ENCODE data around the gene WNT11.

DNA sequence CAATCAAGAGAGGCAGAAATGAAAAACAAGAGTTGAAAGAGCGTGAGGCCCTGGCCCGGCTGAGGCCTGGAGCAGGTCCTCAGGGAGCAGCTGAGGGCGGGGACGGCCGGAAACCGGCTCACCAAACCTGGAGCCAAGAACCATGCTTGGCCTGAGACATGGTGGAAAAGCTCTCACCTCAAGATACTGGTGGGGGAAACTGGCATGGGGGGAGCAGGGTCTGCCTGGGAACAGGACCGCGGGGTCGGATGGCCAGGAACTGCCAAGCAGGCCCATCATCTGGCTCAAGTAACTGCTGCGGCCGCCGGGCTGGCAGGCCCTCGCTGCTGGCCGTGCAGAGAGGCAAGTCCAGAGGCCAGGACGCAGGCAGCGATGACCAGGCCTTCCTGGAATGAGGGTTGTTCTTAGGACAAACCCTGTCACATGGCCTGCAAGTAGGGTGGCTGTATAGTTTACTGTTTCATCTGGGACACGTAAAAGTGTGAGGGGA is 18.9 kb upstream of the WNT11 start:
- TF ChIP-seq, protein P1, sequence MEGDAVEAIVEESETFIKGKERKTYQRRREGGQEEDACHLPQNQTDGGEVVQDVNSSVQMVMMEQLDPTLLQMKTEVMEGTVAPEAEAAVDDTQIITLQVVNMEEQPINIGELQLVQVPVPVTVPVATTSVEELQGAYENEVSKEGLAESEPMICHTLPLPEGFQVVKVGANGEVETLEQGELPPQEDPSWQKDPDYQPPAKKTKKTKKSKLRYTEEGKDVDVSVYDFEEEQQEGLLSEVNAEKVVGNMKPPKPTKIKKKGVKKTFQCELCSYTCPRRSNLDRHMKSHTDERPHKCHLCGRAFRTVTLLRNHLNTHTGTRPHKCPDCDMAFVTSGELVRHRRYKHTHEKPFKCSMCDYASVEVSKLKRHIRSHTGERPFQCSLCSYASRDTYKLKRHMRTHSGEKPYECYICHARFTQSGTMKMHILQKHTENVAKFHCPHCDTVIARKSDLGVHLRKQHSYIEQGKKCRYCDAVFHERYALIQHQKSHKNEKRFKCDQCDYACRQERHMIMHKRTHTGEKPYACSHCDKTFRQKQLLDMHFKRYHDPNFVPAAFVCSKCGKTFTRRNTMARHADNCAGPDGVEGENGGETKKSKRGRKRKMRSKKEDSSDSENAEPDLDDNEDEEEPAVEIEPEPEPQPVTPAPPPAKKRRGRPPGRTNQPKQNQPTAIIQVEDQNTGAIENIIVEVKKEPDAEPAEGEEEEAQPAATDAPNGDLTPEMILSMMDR (IDR thresholded peaks at IDR 0.05), result no peak
- TF ChIP-seq POLR2A (IDR thresholded peaks at IDR 0.05), result no peak
